Measurements from ENCODE around the gene POLR3B. TPM values are rescaled to one million over a fixed set of nuclear protein-coding genes. Genes with fewer than 3 reads are reported as not detected.
"Not testable (repeated sequence)": the region's sequence is repeated elsewhere in the genome, so short reads cannot be mapped to it uniquely, and the experiment has no call there.

The POLR3B gene
- total and polyA plus RNA-seq, 3 experiments from 2014 or later: 5.3 to 14.6 (median 13.4) TPM

DNA sequence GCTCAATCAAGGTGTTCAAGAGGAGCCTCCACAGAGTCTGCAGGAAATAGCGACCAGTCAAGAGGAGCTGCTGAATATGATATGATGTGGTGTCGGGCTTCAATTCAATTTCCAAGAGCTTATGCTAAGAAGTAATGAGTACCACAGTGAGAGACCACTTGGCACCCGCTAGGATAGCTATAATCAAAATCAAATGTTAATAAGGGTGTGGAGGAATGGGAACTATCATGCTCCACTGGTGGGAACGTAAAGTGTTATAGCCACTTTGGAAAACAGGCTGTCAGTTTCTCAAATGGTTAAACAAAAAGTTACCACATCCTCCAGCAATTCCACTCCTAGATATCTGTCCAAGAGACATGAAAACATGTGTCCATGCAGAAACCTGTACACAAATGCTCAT, 6.7 kb downstream of the POLR3B start:
- Mint-ChIP-seq H3K4me3 (no peak overlapping the region), H3K27ac (peak overlapping the region in 1 of 8 donors; percentile 66), H3K9me3 (no peaks in the 10 kb centered on the region), H3K27me3 (no peaks in the 10 kb centered on the region), H3K4me1 (no peaks in the 10 kb centered on the region), H3K36me3 (peaks cover 0 to 28% (median 9%) of the 10 kb centered on the region in 3 donors)
- Histone ChIP-seq H3K4me3 (ENCODE audit: low read length) (no peak overlapping the region), H3K9me3 (ENCODE audit: low read length) (no peaks in the 10 kb centered on the region), H3K36me3 (ENCODE audit: insufficient read depth, low read length) (no peaks in the 10 kb centered on the region), H3K27ac (ENCODE audit: low read depth, low read length) (no peak overlapping the region), H3K27me3 (ENCODE audit: insufficient read depth, low read length, poor library complexity, severe bottlenecking) (no peaks in the 10 kb centered on the region), H3K4me1 (ENCODE audit: insufficient read depth, low read length) (no peaks in the 10 kb centered on the region)
- ChIA-PET POLR2A (no interaction called here), CTCF (no interaction called here)
- DNase-seq: no peak

DNA sequence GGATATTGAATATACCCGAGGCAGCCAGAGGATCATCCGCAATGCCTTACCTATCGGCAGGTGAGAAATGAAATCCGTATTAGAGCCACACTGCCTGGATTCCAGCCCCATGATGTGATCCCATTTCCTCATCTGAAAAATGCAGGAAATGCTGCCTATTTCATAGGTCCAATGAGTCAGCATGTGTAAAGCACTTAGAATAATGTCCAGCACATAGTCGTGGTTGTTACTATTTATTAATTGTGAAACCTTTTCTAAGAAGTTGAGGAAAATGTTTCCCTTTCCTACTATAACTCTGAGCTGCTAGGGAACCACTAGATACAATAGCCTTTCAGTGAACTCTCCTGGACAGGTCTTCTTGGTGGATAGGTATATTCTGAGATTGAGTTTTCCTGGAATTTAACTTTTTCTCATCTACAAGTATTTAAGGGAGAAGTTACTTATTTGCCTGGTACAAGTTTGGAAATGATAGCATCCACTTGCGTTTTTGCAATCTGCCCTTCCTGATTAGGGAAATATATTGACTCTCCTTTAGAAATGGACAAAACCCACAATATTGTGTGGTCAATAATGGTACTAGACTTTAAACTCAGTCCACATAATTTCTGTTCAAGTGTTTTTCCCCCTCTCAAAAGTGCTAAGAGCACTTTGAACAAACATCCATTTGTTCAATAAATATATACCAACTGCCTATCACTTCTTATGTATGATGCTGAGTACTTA, 12.2 kb downstream of the POLR3B start:
- no peak overlapping the region for H3K27ac ChIP-seq (ENCODE audit: low read depth, low read length)
- H3K9me3 ChIP-seq (ENCODE audit: low read length): no peaks in the 10 kb centered on the region
- ChIA-PET POLR2A (no interaction called here), CTCF (no interaction called here)
- no peaks in the 10 kb centered on the region for H3K4me1 Mint-ChIP-seq
- H3K4me1 ChIP-seq (ENCODE audit: insufficient read depth, low read length): no peaks in the 10 kb centered on the region
- no peak overlapping the region for H3K27ac Mint-ChIP-seq
- H3K4me3 Mint-ChIP-seq: no peak overlapping the region
- H3K36me3 Mint-ChIP-seq: peaks cover 18 to 53% (median 27%) of the 10 kb centered on the region in 3 donors
- no peak for DNase-seq
- H3K36me3 ChIP-seq (ENCODE audit: insufficient read depth, low read length): peaks cover 11% of the 10 kb centered on the region
- H3K9me3 Mint-ChIP-seq: peaks cover 0 to 4% (median 0%) of the 10 kb centered on the region in 5 donors
- no peaks in the 10 kb centered on the region for H3K27me3 ChIP-seq (ENCODE audit: insufficient read depth, low read length, poor library complexity, severe bottlenecking)
- no peak overlapping the region for H3K4me3 ChIP-seq (ENCODE audit: low read length)
- no peaks in the 10 kb centered on the region for H3K27me3 Mint-ChIP-seq

DNA sequence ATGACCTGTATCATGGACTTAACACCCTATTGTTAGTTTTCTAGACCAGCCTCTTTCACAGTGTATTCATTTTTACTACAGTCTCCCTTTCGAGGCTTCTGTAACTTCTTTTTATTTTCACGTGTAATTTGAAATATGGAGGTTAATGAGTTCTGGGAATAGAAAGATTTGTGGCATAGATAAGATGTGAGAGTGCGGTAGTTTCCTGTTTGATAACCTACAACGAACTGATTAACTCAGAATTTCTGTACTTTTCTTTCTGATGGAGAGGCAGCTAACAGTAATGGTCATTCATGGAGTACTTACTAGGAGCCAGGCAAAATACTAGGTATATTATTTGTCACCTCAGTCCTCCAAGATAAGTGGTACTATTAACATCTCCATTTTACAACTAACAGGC, 21.2 kb downstream of the POLR3B start:
- Histone ChIP-seq H3K9me3 (ENCODE audit: low read length) (no peaks in the 10 kb centered on the region), H3K27ac (ENCODE audit: low read depth, low read length) (no peak overlapping the region), H3K36me3 (ENCODE audit: insufficient read depth, low read length) (peaks cover 26% of the 10 kb centered on the region), H3K4me1 (ENCODE audit: insufficient read depth, low read length) (peaks cover 11% of the 10 kb centered on the region), H3K4me3 (ENCODE audit: low read length) (no peak overlapping the region), H3K27me3 (ENCODE audit: insufficient read depth, low read length, poor library complexity, severe bottlenecking) (no peaks in the 10 kb centered on the region)
- Mint-ChIP-seq H3K4me3 (no peak overlapping the region), H3K36me3 (peaks cover 33 to 73% (median 37%) of the 10 kb centered on the region in 3 donors), H3K9me3 (peaks cover 0 to 2% (median 0%) of the 10 kb centered on the region in 5 donors), H3K4me1 (peaks cover 11 to 17% (median 13%) of the 10 kb centered on the region in 3 donors), H3K27ac (peak overlapping the region in 4 of 8 donors; percentile 13 to 67 (median 58)), H3K27me3 (no peaks in the 10 kb centered on the region)
- ChIA-PET POLR2A (no interaction called here), CTCF (interaction anchor here (1.9 kb wide), 1 partner anchor 464 kb away, joined by 6 read pairs; no protein-coding TSS in a partner anchor)
- no peak for DNase-seq

DNA sequence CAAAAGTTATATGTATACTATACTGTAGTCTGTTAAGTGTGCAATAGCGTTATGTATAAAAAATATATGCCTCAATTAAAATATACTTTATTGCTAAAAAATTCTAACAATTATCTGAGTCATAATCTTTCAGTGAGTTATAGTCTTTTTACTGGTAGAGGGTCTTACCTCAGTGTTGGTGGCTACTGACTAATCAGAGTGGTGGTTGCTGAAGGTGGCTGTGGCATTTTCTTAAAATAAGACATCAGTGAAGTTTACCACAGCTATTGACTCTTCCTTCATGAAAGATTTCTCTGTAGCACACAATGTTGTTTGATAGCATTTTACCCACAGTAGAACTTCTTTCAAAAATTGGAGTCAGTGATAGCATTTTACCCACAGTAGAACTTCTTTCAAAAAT, 23.4 kb downstream of the POLR3B start:
- H3K4me1 Mint-ChIP-seq: peaks cover 11 to 17% (median 13%) of the 10 kb centered on the region in 3 donors
- H3K27me3 ChIP-seq (ENCODE audit: insufficient read depth, low read length, poor library complexity, severe bottlenecking): no peaks in the 10 kb centered on the region
- POLR2A ChIA-PET: no interaction called here
- peaks cover 25 to 66% (median 25%) of the 10 kb centered on the region in 3 donors for H3K36me3 Mint-ChIP-seq
- CTCF ChIA-PET: interaction anchor here (1.5 kb wide), 2 partner anchors 461 to 541 kb away, joined by 4 to 5 read pairs; no protein-coding TSS in a partner anchor
- H3K4me3 Mint-ChIP-seq: no peak overlapping the region
- peaks cover 11% of the 10 kb centered on the region for H3K4me1 ChIP-seq (ENCODE audit: insufficient read depth, low read length)
- no peaks in the 10 kb centered on the region for H3K9me3 ChIP-seq (ENCODE audit: low read length)
- no peak overlapping the region for H3K27ac ChIP-seq (ENCODE audit: low read depth, low read length)
- peaks cover 24% of the 10 kb centered on the region for H3K36me3 ChIP-seq (ENCODE audit: insufficient read depth, low read length)
- H3K4me3 ChIP-seq (ENCODE audit: low read length): no peak overlapping the region
- H3K27ac Mint-ChIP-seq: no peak overlapping the region
- no peaks in the 10 kb centered on the region for H3K27me3 Mint-ChIP-seq
- no peaks in the 10 kb centered on the region for H3K9me3 Mint-ChIP-seq
- no peak for DNase-seq

DNA sequence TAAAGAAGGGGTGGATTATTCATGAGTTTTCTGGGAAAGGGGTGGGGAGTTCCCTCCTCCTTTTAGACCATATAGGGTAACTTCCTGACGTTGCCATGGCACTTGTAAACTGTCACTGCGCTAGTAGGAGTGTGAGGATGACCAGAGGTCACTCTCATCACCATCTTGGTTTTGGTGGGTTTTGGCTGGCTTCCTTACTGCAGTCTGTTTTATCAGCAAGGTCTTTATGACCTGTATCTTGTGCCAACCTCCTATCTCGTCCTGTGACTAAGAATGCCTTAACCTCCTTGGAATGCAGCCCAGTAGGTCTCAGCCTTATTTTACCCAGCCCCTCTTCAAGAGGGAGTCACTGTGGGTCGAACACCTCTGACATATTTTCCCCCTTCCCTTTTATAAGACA, 24.3 kb downstream of the POLR3B start:
- H3K9me3 ChIP-seq (ENCODE audit: low read length); H3K4me3 ChIP-seq (ENCODE audit: low read length); H3K4me3 Mint-ChIP-seq; DNase-seq; H3K27me3 Mint-ChIP-seq; H3K27me3 ChIP-seq (ENCODE audit: insufficient read depth, low read length, poor library complexity, severe bottlenecking); H3K9me3 Mint-ChIP-seq; H3K27ac ChIP-seq (ENCODE audit: low read depth, low read length); POLR2A ChIA-PET: not testable (repeated sequence)
- Mint-ChIP-seq H3K36me3 (peaks cover 16 to 57% (median 19%) of the 10 kb centered on the region in 3 donors), H3K4me1 (peaks cover 11 to 17% (median 13%) of the 10 kb centered on the region in 3 donors), H3K27ac (peak overlapping the region in 1 of 8 donors; percentile 63)
- Histone ChIP-seq H3K36me3 (ENCODE audit: insufficient read depth, low read length) (peaks cover 22% of the 10 kb centered on the region), H3K4me1 (ENCODE audit: insufficient read depth, low read length) (peaks cover 11% of the 10 kb centered on the region)
- CTCF ChIA-PET: interaction anchor here (2.5 kb wide), 1 partner anchor 24 kb away, joined by 6 read pairs; the partner anchor contains the start of gene POLR3B

DNA sequence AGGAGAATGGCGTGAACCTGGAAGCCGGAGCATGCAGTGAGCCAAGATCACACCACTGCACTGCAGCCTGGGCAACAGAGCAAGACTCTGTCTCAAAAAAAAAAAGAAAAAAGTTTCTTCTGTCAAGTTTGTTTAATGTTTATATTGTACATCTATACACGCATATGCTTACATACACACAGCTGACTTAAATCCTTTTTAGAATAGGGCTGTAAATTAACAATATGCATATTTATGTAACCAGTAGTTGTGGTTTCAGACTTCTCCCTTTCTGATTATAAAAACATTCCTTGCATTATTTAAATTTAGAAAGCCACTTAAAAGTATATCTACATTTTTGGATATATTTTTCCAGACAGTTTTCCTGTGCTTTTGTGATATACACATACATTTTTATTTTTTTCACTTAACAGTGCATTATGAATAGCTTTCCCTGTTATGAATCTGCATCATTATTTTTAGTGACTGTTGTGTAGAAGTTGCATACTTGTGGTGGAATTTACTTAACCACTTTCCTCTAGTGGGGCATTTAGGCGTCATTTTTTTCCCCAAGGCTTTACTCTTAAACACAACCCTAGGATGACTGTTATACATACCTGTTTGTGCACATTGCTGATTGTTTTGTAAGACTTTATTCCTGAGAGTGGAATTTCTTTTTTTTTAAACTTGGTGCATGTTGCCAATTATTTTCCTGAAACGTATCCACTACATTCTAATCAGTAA, 29.4 kb downstream of the POLR3B start:
- Histone ChIP-seq H3K36me3 (ENCODE audit: insufficient read depth, low read length) (peaks cover 7% of the 10 kb centered on the region), H3K4me1 (ENCODE audit: insufficient read depth, low read length) (no peaks in the 10 kb centered on the region), H3K27ac (ENCODE audit: low read depth, low read length) (no peak overlapping the region), H3K27me3 (ENCODE audit: insufficient read depth, low read length, poor library complexity, severe bottlenecking) (no peaks in the 10 kb centered on the region), H3K9me3 (ENCODE audit: low read length) (no peaks in the 10 kb centered on the region), H3K4me3 (ENCODE audit: low read length) (no peak overlapping the region)
- CTCF ChIA-PET: interaction anchor here (0.6 to 2.0 kb wide), 7 partner anchors 10 to 718 kb away, joined by 3 to 8 read pairs (median 3); no protein-coding TSS in a partner anchor
- no peaks in the 10 kb centered on the region for H3K9me3 Mint-ChIP-seq
- no peak for DNase-seq
- peaks cover 10 to 33% (median 16%) of the 10 kb centered on the region in 3 donors for H3K36me3 Mint-ChIP-seq
- no peak overlapping the region for H3K4me3 Mint-ChIP-seq
- H3K27me3 Mint-ChIP-seq: no peaks in the 10 kb centered on the region
- no peaks in the 10 kb centered on the region for H3K4me1 Mint-ChIP-seq
- POLR2A ChIA-PET: no interaction called here
- no peak overlapping the region for H3K27ac Mint-ChIP-seq

DNA sequence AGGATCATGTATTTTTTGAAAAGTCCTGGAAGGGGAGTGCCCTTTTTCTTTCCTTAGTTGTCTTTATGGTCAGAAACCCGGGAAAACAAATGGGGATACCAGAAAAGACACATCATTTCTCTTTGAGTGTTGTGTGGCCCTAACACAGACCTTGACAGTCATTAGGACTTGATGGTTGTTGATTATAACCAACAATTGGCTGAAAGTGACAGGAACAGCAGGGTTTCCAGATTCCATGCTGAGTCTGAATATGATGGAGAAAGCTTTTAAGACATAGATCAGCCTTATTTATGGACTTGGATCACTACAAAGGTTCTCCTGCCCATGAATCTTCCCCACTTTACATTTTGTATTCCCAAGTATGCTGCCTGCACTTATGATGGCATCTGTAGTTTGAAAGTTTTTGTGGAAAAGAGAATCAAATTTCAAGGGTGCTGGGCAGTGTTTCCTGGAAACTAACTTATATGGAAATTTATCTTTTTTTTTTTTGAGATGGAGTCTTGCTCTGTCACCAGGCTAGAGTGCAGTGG, 30.4 kb downstream of the POLR3B start:
- Histone ChIP-seq H3K9me3 (ENCODE audit: low read length) (no peaks in the 10 kb centered on the region), H3K4me1 (ENCODE audit: insufficient read depth, low read length) (no peaks in the 10 kb centered on the region), H3K4me3 (ENCODE audit: low read length) (no peak overlapping the region), H3K36me3 (ENCODE audit: insufficient read depth, low read length) (no peaks in the 10 kb centered on the region), H3K27me3 (ENCODE audit: insufficient read depth, low read length, poor library complexity, severe bottlenecking) (no peaks in the 10 kb centered on the region), H3K27ac (ENCODE audit: low read depth, low read length) (no peak overlapping the region)
- no peaks in the 10 kb centered on the region for H3K4me1 Mint-ChIP-seq
- H3K4me3 Mint-ChIP-seq: no peak overlapping the region
- ChIA-PET POLR2A (no interaction called here), CTCF (interaction anchor here (1.5 to 2.0 kb wide), 3 partner anchors 452 to 532 kb away, joined by 3 to 8 read pairs (median 5); no protein-coding TSS in a partner anchor)
- peaks cover 11 to 31% (median 15%) of the 10 kb centered on the region in 3 donors for H3K36me3 Mint-ChIP-seq
- H3K27ac Mint-ChIP-seq: no peak overlapping the region
- no peaks in the 10 kb centered on the region for H3K9me3 Mint-ChIP-seq
- DNase-seq: no peak
- no peaks in the 10 kb centered on the region for H3K27me3 Mint-ChIP-seq

DNA sequence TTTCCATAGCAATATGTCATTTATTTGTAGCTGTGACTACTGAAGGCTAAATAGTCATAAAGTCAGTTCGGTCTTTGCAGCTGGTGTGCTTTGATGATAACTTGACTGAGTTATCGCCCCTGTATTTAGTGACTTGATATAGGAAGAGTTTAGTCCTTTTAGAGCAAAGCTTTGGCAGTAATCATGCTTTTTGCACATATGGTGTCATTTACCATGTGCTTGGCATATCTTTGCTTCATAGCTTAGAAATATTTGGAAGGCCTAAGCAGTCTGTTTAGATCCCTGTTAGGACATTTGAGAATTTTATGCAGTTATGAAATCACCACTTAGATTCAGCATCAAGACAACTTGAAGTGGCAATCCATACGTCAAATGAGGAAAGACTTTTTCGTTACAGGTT, 31.6 kb downstream of the POLR3B start:
- Mint-ChIP-seq H3K4me1 (no peaks in the 10 kb centered on the region), H3K27me3 (no peaks in the 10 kb centered on the region), H3K9me3 (no peaks in the 10 kb centered on the region), H3K4me3 (no peak overlapping the region), H3K36me3 (peaks cover 12 to 35% (median 23%) of the 10 kb centered on the region in 3 donors), H3K27ac (no peak overlapping the region)
- Histone ChIP-seq H3K4me3 (ENCODE audit: low read length) (no peak overlapping the region), H3K27ac (ENCODE audit: low read depth, low read length) (no peak overlapping the region), H3K9me3 (ENCODE audit: low read length) (no peaks in the 10 kb centered on the region), H3K36me3 (ENCODE audit: insufficient read depth, low read length) (no peaks in the 10 kb centered on the region), H3K27me3 (ENCODE audit: insufficient read depth, low read length, poor library complexity, severe bottlenecking) (no peaks in the 10 kb centered on the region), H3K4me1 (ENCODE audit: insufficient read depth, low read length) (no peaks in the 10 kb centered on the region)
- POLR2A ChIA-PET: no interaction called here
- DNase-seq: no peak
- CTCF ChIA-PET: interaction anchor here (2.3 kb wide), 1 partner anchor 715 kb away, joined by 7 read pairs; no protein-coding TSS in a partner anchor
